ENCODE data around the gene TTC21B. TPM values are rescaled to one million over a fixed set of nuclear protein-coding genes. Genes with fewer than 3 reads are reported as not detected.

The TTC21B gene
- total RNA-seq, 1 donor from 2014 or later: 15.6 TPM

- DNase-seq (ENCODE audit: missing footprints) (no peak), ATAC-seq (no peak)
- intact Hi-C loops (cut with DNase I): no loop called here
Observed at GRCh38 chr2:165933211-165933910, 20.2 kb downstream of the TTC21B start.

GRCh38 chr2:165927774-165928173, 25.8 kb downstream of the TTC21B start:
- intact Hi-C loops (cut with DNase I): no loop called here
- ATAC-seq (no peak), DNase-seq (ENCODE audit: missing footprints) (no peak)

- intact Hi-C loops (cut with DNase I): no loop called here
- DNase-seq (ENCODE audit: missing footprints) (no peak), ATAC-seq (no peak)
Observed at GRCh38 chr2:165927353-165927752, 26.2 kb downstream of the TTC21B start.

GRCh38 chr2:165924946-165925345, 28.6 kb downstream of the TTC21B start:
- no peak for ATAC-seq
- no peak for DNase-seq (ENCODE audit: missing footprints)
- intact Hi-C loops (cut with DNase I): no loop called here

- DNase-seq (ENCODE audit: missing footprints): no peak
- intact Hi-C loops (cut with DNase I): no loop called here
- no peak for ATAC-seq
Observed at GRCh38 chr2:165920748-165921147, 32.8 kb downstream of the TTC21B start.

- DNase-seq (ENCODE audit: missing footprints) (no peak), ATAC-seq (no peak)
- intact Hi-C loops (cut with DNase I): no loop called here
Observed at GRCh38 chr2:165913636-165914035, 39.9 kb downstream of the TTC21B start.

- intact Hi-C loops (cut with DNase I): no loop called here
- ATAC-seq (no peak), DNase-seq (ENCODE audit: missing footprints) (no peak)
Observed at GRCh38 chr2:165911981-165912380, 41.6 kb downstream of the TTC21B start.

GRCh38 chr2:165911231-165911630, 42.3 kb downstream of the TTC21B start:
- ATAC-seq (no peak), DNase-seq (ENCODE audit: missing footprints) (no peak)
- intact Hi-C loops (cut with DNase I): no loop called here

GRCh38 chr2:165909466-165909865, 44.1 kb downstream of the TTC21B start:
- intact Hi-C loops (cut with DNase I): no loop called here
- DNase-seq (ENCODE audit: missing footprints) (no peak), ATAC-seq (no peak)

GRCh38 chr2:165905854-165906253, 47.7 kb downstream of the TTC21B start:
- intact Hi-C loops (cut with DNase I): no loop called here
- no peak for DNase-seq (ENCODE audit: missing footprints)
- ATAC-seq: no peak

- intact Hi-C loops (cut with DNase I): no loop called here
Observed at GRCh38 chr2:165905269-165905668, 48.3 kb downstream of the TTC21B start.

GRCh38 chr2:165904432-165904831, 49.1 kb downstream of the TTC21B start:
- ATAC-seq (no peak), DNase-seq (ENCODE audit: missing footprints) (no peak)
- intact Hi-C loops (cut with DNase I): no loop called here

More at GRCh38 chr2:165905269-165905668, 48.3 kb downstream of the TTC21B start:
- ATAC-seq: no peak
- DNase-seq (ENCODE audit: missing footprints): no peak

- no peak for DNase-seq (ENCODE audit: missing footprints)
- intact Hi-C loops (cut with DNase I): no loop called here
- no peak for ATAC-seq
Observed at GRCh38 chr2:165903406-165903805, 50.2 kb downstream of the TTC21B start.

- no peak for DNase-seq (ENCODE audit: missing footprints)
- intact Hi-C loops (cut with DNase I): no loop called here
- no peak for ATAC-seq
Observed at GRCh38 chr2:165902934-165903333, 50.6 kb downstream of the TTC21B start.

GRCh38 chr2:165901620-165902298, 51.8 kb downstream of the TTC21B start:
- intact Hi-C loops (cut with DNase I): no loop called here
- no peak for DNase-seq (ENCODE audit: missing footprints)
- ATAC-seq: no peak

GRCh38 chr2:165899311-165899710, 54.3 kb downstream of the TTC21B start:
- DNase-seq (ENCODE audit: missing footprints) (no peak), ATAC-seq (no peak)
- intact Hi-C loops (cut with DNase I): no loop called here

GRCh38 chr2:165898381-165898780, 55.2 kb downstream of the TTC21B start:
- ATAC-seq (no peak), DNase-seq (ENCODE audit: missing footprints) (no peak)
- intact Hi-C loops (cut with DNase I): no loop called here

GRCh38 chr2:165897726-165898125, 55.9 kb downstream of the TTC21B start:
- DNase-seq (ENCODE audit: missing footprints) (no peak), ATAC-seq (no peak)
- intact Hi-C loops (cut with DNase I): no loop called here

GRCh38 chr2:165897074-165897473, 56.5 kb downstream of the TTC21B start:
- intact Hi-C loops (cut with DNase I): no loop called here
- no peak for ATAC-seq
- DNase-seq (ENCODE audit: missing footprints): no peak

GRCh38 chr2:165895974-165896373, 57.6 kb downstream of the TTC21B start:
- ATAC-seq (no peak), DNase-seq (ENCODE audit: missing footprints) (no peak)
- intact Hi-C loops (cut with DNase I): no loop called here

- intact Hi-C loops (cut with DNase I): no loop called here
- ATAC-seq (no peak), DNase-seq (ENCODE audit: missing footprints) (no peak)
Observed at GRCh38 chr2:165893556-165893955, 60.0 kb downstream of the TTC21B start.
